ENCODE results near the gene CAPN5. TPM values are rescaled to one million over a fixed set of nuclear protein-coding genes. Genes with fewer than 3 reads are reported as not detected.

The CAPN5 gene
- total RNA-seq, 1 experiment from 2014 or later, result 22.3 TPM

- H3K4me1 Mint-ChIP-seq (ENCODE audit: low read depth, unreplicated experiment), result peaks cover 75% of the 10 kb centered on the region
- no peak overlapping the region for H3K4me3 Mint-ChIP-seq (ENCODE audit: low read depth, unreplicated experiment)
- DNase-seq, result no peak
- no peaks in the 10 kb centered on the region for H3K27me3 Mint-ChIP-seq (ENCODE audit: unreplicated experiment)
- H3K36me3 Mint-ChIP-seq (ENCODE audit: insufficient read depth, unreplicated experiment), result peaks cover 23% of the 10 kb centered on the region
- CTCF ChIA-PET, result no interaction called here
- no TSS peak for BruUV-seq (replicated peaks)
- intact Hi-C loops (cut with micrococcal nuclease; ENCODE audit: unreplicated experiment), result no loop called here
- TF ChIP-seq CTCF (IDR thresholded peaks at IDR 0.05; ENCODE audit: unreplicated experiment), result no peak
- H3K27ac Mint-ChIP-seq (ENCODE audit: unreplicated experiment), result peak overlapping the region; percentile 16
- no peaks in the 10 kb centered on the region for H3K9me3 Mint-ChIP-seq (ENCODE audit: low read depth, unreplicated experiment)
Observed at GRCh38 chr11:77071671-77072605, 5.2 kb downstream of the CAPN5 start.

- H3K9me3 Mint-ChIP-seq (ENCODE audit: low read depth, unreplicated experiment), result no peaks in the 10 kb centered on the region
- intact Hi-C loops (cut with micrococcal nuclease; ENCODE audit: unreplicated experiment), result no loop called here
- H3K27ac Mint-ChIP-seq (ENCODE audit: unreplicated experiment), result peak overlapping the region; percentile 79
Observed at GRCh38 chr11:77072851-77073327, 6.1 kb downstream of the CAPN5 start.

GRCh38 chr11:77073328-77074001, 6.7 kb downstream of the CAPN5 start:
- Mint-ChIP-seq H3K27me3 (ENCODE audit: unreplicated experiment) (no peaks in the 10 kb centered on the region), H3K4me1 (ENCODE audit: low read depth, unreplicated experiment) (peaks cover 63% of the 10 kb centered on the region), H3K36me3 (ENCODE audit: insufficient read depth, unreplicated experiment) (peaks cover 12% of the 10 kb centered on the region), H3K4me3 (ENCODE audit: low read depth, unreplicated experiment) (peak overlapping the region; percentile 49), H3K9me3 (ENCODE audit: low read depth, unreplicated experiment) (no peaks in the 10 kb centered on the region), H3K27ac (ENCODE audit: unreplicated experiment) (peak overlapping the region; percentile 79)
- no TSS peak for BruUV-seq (replicated peaks)
- CTCF ChIA-PET, result interaction anchor here (0.6 to 2.0 kb wide), 9 partner anchors 10 to 1421 kb away, joined by 3 to 15 read pairs (median 7); no protein-coding TSS in a partner anchor
- TF ChIP-seq CTCF (IDR thresholded peaks at IDR 0.05; ENCODE audit: unreplicated experiment), result peak; percentile 13
- peak; percentile 73 for DNase-seq
- intact Hi-C loops (cut with micrococcal nuclease; ENCODE audit: unreplicated experiment), result loop anchor here (2.0 kb wide), 1 partner anchor 15 kb away; no protein-coding TSS in a partner anchor

More at GRCh38 chr11:77072851-77073327, 6.1 kb downstream of the CAPN5 start:
- H3K36me3 Mint-ChIP-seq (ENCODE audit: insufficient read depth, unreplicated experiment), result peaks cover 14% of the 10 kb centered on the region
- no peak for DNase-seq
- CTCF ChIA-PET, result interaction anchor here (1.2 to 2.0 kb wide), 8 partner anchors 10 to 153 kb away, joined by 3 to 15 read pairs (median 7); no protein-coding TSS in a partner anchor
- peaks cover 68% of the 10 kb centered on the region for H3K4me1 Mint-ChIP-seq (ENCODE audit: low read depth, unreplicated experiment)
- peak overlapping the region; percentile 49 for H3K4me3 Mint-ChIP-seq (ENCODE audit: low read depth, unreplicated experiment)
- H3K27me3 Mint-ChIP-seq (ENCODE audit: unreplicated experiment), result no peaks in the 10 kb centered on the region
- no TSS peak for BruUV-seq (replicated peaks)
- no peak for TF ChIP-seq CTCF (IDR thresholded peaks at IDR 0.05; ENCODE audit: unreplicated experiment)

GRCh38 chr11:77074205-77074604, 7.4 kb downstream of the CAPN5 start:
- Mint-ChIP-seq H3K4me3 (ENCODE audit: low read depth, unreplicated experiment) (peak overlapping the region; percentile 49), H3K36me3 (ENCODE audit: insufficient read depth, unreplicated experiment) (peaks cover 10% of the 10 kb centered on the region), H3K27ac (ENCODE audit: unreplicated experiment) (peak overlapping the region; percentile 79), H3K4me1 (ENCODE audit: low read depth, unreplicated experiment) (peaks cover 63% of the 10 kb centered on the region), H3K27me3 (ENCODE audit: unreplicated experiment) (no peaks in the 10 kb centered on the region), H3K9me3 (ENCODE audit: low read depth, unreplicated experiment) (no peaks in the 10 kb centered on the region)
- intact Hi-C loops (cut with micrococcal nuclease; ENCODE audit: unreplicated experiment), result loop anchor here (2.0 kb wide), 1 partner anchor 15 kb away; no protein-coding TSS in a partner anchor
- CTCF ChIA-PET, result interaction anchor here (0.7 to 2.0 kb wide), 7 partner anchors 11 to 47 kb away, joined by 3 to 15 read pairs (median 9); no protein-coding TSS in a partner anchor
- DNase-seq, result peak; percentile 65
- no TSS peak for BruUV-seq (replicated peaks)
- TF ChIP-seq CTCF (IDR thresholded peaks at IDR 0.05; ENCODE audit: unreplicated experiment), result no peak

Data from Calu3 (cell line).